NB4 (cell line): Measurements from ENCODE around the gene LAD1.

Experiments
- CTCF ChIP-seq: IDR thresholded peaks from one replicate; pipeline ENCODE4 v1.5.1; 2012; ENCODE audit warnings: low read depth, low read length
- POLR2A ChIP-seq: IDR thresholded peaks from 2 replicates; pipeline ENCODE4 v1.6.1; 2011; ENCODE audit warnings: mild to moderate bottlenecking; ENCODE audit not compliant: insufficient read length; ENCODE audit errors: extremely low read depth

- TF ChIP-seq CTCF (no peak), POLR2A (no peak)
Measured at GRCh38 chr1:201370500-201370899, 28.6 kb downstream of the LAD1 start.
